HG02840 (cell line): ENCODE data around the gene KLC1.
A peak's percentile ranks its signal among the peaks of the same experiment; 100 is the strongest.
"Not testable (repeated sequence)": the region's sequence is repeated elsewhere in the genome, so short reads cannot be mapped to it uniquely, and the experiment has no call there.

Experiments used
- ATAC-seq: cut with Tn5 transposase; IDR thresholded peaks from one replicate; pipeline ENCODE4 v1.9.1; 2021; ENCODE audit warnings: mild to moderate bottlenecking, moderate library complexity, moderate number of reproducible peaks; ENCODE audit not compliant: unreplicated experiment, low FRiP score

KLC1 gene

DNA sequence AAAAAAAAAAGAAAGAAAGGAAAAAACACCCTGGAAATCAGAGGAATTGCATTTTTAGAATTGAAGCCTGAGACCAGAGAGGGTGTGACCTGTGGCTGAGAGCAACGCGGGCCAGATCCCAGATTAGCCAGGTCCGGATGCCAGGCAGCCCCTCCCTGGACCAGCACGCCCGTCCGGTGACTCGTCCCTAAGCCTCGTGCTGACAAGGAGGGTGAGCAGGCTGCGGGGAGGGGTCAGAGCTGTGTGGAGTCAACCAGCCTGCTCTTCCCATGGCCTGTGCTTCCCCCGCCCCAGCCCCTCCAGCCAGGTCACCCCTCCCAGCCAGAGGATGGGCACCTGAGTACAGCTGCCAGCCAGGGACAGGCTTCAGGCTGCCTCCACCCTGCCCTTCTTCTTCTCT is 4.2 kb upstream of the KLC1 start:
- ATAC-seq = no peak

DNA sequence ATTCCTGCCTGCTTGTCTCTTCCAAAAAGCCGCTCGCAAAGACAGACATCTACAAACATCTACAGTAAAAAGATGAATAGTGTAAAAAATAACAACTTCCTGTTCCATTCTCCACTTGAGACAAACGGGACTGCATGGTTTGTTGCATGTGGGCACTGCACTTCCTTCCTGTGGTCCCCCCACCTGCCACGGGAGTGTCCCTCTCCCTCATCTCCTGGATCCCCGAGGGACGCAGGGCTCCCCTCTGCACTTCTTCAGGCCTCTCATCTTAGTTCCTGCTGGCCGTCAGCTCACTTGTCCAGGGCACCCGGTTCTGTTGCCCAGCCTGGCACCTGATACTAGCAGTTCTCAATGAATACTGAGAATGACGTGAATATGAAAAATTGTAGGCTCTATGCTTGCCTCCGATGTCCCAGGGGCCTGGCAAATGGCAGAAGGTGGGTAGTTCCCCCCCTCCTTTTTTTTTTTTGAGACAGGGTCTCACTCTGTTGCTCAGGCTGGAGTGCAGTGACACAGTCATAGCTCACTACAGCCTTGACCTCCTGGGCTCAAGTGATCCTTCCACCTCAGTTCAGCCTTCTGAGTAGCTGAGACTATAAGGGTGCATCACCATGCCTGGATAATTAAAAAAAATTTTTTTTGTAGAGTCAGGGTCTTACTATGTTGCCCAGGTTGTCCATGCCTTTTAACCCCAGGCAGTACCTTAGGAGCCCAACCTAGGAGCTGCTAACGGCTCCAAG is 3.5 kb upstream of the KLC1 start:
- ATAC-seq = no peak

DNA sequence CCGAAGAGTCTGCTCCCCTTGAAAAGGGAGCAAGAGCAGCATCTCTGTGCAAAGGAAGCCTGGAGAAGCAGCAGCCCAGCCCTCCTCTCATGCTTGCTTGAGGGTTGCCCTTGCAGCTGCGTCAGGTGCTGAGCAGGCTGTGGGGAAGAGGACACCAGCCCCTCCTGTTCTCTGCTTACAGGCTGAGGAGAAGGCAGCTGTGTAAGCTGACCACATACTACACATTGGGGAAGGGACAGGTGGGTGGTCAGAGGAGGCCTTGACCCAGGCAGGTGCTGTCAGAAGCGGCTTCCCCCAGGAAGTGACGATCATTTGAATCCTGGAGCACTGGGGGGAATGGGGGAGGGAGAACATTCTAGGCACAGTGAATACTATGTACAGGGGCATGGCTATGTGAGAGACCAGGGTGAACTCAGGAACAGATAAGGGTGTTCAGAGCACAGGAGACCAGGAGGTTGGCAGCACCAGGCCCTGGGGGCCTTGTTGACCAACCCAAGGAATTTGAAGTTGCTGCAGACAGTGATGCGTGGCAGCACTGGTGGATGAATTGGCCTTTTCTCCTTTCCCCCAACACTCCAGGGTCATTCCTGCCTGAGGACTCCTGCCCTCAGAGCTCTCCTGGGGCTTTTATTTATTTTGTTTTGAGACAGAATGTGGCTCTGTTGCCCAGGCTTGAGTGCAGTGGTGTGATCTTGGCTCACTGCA is 2.7 kb upstream of the KLC1 start:
- ATAC-seq = no peak

DNA sequence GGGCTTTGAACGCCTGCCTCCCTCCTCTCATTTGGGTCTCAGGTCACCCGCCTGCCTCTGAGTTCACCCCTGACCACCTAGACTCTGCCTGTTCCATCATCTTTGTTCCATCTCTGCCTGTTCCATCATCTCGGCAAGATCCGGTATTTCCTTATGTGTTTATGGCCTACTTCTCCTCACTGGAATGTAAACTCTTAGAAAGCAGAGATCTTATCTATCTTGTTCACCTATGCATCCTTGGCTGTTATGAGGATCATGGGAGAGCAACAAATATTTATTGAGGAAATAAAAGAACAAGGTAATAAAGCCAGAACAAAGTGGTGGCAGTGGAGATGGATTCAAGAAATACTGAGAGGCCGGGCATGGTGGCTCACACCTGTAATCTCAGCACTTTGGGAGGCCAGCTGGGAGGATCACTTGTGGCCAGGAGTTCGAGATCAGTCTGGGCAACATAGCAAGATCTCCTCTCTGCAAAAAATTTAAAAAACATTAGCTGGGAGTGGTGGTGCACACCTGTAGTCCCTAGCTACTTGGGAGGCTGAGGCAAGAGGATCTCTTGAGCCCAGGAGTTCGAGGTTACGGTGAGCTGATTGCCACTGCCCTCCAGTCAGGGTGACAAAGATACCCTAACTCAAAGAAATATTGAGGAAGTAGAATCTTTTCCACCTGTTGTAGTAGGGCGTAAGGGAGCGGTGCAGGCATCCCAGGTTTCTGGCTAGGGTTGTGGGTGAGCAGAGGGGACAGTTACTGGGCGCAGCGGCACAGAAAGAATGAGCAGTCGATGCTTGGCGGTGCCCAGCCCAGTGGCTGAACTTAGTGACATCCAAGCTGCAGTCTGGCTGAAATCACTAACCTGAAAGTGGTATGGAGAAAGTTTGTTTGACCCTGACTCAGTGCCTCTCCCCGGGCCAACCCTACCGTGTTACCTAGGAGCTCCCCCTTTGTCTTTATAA is 1.7 kb upstream of the KLC1 start:
- ATAC-seq = no peak

DNA sequence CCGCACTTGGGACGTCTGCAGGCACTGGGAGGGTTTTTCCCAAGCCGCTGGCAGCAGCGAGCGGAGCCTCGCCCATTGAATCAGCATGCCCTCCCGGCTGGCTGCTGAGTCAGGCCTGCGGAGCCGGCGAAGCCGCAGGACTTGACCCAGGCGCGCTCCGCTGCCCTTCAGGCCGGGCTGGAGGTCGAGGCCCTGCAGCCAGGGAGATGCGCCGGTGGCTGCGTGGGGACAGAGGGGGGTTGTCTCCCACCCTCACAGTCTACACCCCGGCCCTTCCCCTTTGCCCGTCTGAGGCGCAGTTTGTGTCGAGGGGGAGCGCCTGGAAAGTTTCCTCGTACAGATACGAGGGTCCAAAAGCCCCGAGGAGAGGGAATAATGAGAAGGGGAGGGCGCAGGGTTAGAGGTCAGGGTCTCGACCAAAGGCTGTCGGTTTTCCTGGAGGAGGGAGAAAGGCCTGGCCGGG is 759 bp upstream of the KLC1 start:
- no peak for ATAC-seq

DNA sequence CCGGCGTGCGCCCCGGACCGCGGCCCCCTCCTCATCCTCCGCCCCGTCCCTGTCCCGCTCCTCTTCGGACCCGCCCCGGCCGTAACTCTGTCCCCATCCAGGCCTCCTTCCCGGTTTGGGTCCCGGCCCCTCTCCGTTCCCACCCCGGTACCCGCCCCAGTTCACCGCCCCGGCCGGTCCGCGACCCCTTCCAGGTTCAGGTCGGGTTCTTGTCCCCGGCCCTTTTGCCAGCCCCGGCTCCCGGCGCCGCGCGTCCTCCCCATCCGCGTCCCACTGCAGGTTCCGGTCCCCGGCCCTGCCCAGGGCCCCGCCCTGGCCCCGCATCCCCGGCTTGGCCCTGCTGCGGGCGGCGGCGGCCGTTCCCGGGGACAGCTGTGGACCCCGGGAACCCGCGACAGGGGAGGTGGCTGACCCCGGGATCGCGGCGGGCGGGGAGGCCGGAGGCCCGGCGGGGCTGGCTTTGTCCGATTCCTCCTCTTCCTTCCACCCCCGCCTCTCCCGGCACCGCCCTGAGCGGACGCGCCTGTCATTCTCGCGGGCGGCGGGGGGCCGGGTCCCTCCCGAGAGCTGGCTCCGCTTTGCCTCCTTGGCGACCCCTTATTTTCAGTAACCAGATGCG is 601 bp downstream of the KLC1 start:
- ATAC-seq = peak; percentile 17

DNA sequence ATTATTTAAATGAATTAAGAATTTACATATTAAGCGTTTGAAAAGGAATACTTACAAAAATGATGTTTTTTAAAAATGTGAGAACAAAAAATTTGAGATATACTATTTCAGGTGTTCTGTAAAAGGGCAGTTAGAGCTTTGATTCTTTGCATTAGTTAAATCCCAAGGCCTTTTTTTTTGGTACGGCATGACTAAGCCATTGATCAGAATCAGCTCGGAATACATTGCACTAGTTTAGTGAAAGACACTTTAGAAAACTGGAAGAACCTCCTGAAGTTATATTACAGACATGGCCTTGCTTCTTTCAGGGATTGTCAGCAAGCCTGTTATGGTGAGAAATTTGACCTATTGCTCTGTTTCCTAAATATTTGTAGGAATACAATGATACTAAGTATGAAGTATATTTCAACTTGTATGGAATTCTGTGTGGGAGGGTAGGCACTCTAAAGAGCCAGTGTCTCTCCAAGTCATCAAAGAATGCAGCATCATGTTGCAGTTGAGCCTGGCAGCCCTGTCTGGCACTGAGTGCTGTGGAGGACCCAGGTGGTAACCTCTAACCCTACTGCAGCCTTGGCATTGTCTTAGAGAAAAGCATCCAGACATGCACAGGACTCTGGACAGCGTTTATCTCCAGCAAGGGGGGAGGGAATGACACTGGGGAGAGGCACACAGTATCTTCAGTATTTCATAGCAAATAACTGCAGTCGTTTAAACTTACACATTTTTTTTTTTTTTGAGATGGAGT is 1.5 kb downstream of the KLC1 start:
- no peak for ATAC-seq

DNA sequence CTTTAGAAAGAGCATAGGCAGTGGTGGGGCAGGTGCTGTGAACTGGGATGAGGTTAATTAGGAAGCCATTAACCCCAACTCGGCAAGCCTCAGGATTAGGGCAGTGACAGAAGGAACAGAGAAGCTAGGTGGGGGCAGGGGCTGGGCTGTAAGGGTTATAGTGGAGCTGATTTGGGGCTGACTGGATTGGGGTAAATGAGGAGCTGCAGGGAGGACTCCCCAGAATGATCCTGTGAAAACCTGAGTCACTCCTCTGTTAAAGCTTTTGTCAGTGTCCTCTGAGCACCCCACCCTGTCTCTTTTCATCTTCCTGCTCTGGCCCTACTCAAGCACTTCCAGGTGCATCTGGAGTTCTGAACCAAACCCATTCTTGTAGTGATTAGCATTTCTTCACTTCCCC is 4.4 kb downstream of the KLC1 start:
- ATAC-seq = no peak

DNA sequence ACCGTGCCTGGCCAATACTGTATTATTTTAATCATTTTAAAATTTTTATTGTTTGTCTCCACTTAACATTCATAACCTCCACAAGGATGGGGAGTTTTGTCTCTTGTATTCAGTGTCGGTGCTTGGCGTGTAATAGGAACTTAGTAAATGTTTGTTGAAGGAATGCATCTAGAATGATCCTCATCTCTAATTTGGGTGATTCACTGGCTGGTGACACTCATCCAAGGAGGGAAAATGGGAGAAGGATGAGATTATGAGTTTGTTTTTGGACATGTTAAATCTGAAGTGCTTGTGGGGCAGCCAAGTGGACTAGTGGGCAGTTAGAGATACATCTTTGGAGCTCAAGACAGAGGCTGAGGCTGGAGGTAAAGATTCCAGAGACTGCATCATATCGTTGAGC is 5.1 kb downstream of the KLC1 start:
- ATAC-seq = no peak

DNA sequence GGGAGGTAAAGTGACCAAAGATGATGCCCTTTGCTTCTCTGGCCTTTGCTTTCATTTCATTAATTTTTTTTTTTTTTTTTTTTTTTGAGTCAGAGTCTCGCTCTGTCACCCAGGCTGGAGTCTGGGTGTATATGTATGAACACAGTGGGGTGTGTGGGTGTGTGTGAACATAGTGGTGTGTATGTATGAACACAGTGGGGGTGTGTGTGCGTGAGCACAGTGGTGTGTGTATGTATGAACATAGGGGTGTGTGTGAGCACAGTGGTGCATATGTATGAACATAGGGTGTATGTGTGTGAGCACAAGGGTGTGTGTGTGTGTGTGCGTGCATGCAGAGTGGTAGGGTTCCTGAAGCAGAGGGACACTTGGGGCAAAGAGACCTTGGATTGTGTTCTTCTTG is 9.6 kb downstream of the KLC1 start:
- no peak for ATAC-seq

DNA sequence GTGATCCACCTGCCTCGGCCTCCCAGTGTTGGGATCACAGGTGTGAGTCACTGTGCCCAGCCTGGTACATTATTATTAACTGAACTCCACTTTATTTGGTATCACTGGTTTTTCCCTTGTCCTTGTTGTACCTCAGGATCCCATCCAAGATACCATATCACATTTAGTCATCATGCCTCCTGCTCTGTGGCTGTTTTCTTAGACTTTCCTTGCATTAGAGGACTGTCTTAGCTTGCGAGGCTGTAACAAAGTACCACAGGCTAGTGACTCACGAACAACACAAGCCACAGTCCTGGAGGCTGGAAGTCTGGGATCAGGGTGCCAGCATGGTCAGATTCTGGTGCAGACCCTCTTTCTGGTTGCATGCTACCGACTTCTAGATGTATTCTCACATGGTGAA is 12.2 kb downstream of the KLC1 start:
- ATAC-seq = no peak

DNA sequence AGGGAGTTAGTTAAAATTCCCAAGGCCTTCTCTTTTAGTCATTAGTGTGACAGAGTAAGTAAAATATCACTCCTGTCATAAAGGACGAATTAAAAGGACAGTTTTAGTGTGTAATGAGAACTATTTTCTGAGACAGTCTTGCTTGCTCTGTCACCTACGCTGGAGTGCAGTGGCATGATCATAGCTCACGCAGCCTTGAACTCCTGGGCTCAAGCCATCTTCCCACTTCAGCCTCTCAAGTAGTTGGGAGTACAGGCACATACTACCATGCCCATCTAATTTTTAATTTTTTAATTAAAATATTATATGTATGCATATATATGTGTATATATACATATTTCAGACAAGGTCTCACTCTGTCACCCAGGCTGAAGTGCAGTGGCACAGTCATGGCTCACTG is 17.2 kb downstream of the KLC1 start:
- no peak for ATAC-seq

DNA sequence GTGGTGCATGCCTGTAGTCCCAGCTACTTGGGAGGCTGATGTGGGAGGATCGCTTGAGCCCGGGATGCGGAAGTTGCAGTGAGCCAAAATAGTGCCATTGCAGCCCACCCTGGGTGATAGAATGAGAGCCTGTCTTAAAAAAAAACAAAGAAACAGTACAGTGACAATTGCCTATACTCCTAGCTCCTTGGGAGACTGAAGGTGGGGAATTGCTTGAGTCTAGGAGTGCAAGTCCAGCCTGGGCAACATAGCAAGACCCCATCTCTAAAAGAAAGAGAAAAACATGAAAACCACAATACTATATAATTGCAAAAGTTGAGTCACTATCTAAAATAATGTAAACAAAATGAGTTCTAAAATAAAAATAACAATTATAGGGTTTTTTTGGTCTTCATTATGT is 20.0 kb downstream of the KLC1 start:
- no peak for ATAC-seq

DNA sequence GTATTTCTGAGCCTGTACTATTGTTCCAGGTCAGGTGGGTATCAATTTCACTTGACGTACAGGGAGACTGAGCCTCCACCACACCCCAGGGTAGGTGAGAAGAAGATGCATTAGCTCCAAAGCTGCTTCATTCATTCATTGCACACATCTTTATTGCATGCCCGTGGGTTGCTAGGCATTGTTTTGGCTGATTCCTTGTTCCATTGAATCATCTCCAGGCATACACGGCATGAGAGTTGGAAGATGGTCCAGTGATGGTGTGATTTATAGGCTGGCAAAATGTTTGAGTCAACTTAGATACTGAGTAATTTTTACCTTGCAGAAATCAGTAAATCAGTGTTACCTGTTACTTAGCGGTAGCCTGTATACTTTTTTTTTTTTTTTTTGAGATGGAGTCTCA is 21.2 kb downstream of the KLC1 start:
- no peak for ATAC-seq

DNA sequence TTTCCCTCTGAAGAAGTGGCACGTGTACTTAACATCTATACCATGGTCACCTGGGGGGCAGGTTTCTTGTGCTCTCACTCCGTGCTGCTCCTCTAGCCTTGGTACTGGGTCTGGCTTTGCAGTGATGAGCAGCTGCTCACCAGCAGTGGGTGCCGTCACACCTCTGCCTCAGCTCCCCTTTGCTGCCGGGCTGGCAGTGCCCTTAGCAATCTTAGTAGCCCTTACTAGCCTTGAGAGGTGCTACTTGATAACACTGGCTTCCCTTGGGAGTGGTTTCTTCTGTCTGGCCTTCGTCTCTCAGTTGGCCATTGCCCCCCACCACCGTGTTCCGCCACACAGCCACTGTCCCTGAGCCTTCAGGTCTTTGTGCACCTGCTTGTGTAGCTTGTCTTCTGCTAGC is 22.6 kb downstream of the KLC1 start:
- ATAC-seq = no peak

DNA sequence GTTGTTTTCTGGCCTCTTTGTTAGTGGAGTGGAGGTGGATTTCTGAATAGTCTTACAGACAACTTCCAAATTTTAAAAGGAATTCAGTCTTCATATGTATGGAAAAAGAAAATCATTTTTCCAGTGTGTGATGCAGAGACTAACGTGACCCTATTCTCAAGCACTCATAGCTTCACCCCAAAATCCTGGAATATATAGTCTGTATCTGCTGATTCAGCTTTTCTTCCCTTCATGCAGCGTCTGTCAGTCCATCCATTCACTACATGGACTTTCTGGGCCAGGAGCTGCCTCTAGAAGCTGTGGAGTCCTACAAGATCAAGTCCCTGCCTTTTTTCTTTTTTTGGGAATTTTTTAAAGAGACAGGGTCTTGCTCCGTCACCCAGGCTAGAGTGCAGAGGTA is 23.8 kb downstream of the KLC1 start:
- no peak for ATAC-seq

DNA sequence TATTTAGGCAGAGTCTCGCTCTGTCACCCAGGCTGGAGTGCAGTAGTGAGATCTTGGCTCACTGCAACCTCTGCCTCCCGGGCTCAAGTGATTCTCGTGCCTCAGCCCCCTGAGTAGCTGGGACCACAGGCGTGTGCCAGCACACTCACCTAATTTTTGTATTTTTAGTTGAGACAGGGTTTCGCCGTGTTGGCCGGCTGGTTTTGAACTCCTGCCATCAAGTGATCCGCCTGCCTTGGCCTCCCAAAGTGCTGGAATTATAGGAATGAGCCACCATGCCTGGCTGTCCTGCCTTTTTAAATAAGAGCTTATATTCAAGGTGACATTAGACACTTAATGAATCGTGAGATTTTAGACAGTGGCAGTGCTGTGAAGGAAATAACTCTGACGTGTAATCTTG is 24.3 kb downstream of the KLC1 start:
- ATAC-seq = not testable (repeated sequence)

DNA sequence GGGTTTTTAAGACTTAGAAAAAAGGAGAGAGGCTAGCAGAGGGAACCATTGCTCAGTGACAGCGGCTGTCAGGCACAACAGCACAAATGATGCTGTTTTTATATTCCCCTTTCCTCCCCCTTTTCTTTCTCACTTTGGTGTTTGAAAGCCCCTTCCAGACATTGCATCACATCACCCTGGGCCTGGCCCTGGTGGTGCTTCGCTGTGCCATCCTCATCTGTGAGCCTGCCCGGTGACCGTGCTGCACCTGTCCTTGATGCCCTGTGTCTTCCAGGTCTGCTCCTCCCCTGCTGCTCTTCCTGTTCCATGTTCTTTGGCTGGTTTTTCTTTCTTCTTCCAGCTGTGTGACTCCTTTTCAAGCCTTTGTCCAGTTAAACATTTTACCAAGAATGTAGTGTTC is 24.8 kb downstream of the KLC1 start:
- no peak for ATAC-seq

DNA sequence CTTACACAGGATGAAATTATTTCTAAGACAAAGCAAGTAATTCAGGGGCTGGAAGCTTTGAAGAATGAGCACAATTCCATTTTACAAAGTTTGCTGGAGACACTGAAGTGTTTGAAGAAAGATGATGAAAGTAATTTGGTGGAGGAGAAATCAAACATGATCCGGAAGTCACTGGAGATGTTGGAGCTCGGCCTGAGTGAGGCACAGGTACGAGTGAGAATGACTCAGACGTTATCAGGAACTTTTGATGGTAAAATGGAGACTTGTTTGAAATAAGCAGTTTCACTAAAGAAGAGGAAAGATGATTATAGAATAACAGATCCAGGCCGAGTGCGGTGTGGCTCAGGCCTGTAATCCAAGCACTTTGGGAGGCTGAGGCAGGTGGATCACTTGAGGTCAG is 25.6 kb downstream of the KLC1 start:
- no peak for ATAC-seq
